ENCODE results near the gene CCDC102A.
"Not testable (repeated sequence)": the region's sequence is repeated elsewhere in the genome, so short reads cannot be mapped to it uniquely, and the experiment has no call there.

CCDC102A gene

GRCh38 chr16:57504491-57504890 lies 31.9 kb downstream of the CCDC102A start:
- no peak for TF ChIP-seq CTCF (IDR thresholded peaks at IDR 0.05; ENCODE audit: extremely low read depth, missing control alignments)
- no peak for DNase-seq (ENCODE audit: low spot score)

- no peak for DNase-seq (ENCODE audit: low spot score)
- no peak for TF ChIP-seq CTCF (IDR thresholded peaks at IDR 0.05; ENCODE audit: extremely low read depth, missing control alignments)
Observed at GRCh38 chr16:57504001-57504400, 32.4 kb downstream of the CCDC102A start.

- no peak for TF ChIP-seq CTCF (IDR thresholded peaks at IDR 0.05; ENCODE audit: extremely low read depth, missing control alignments)
- no peak for DNase-seq (ENCODE audit: low spot score)
Observed at GRCh38 chr16:57503366-57503765, 33.0 kb downstream of the CCDC102A start.

DNA sequence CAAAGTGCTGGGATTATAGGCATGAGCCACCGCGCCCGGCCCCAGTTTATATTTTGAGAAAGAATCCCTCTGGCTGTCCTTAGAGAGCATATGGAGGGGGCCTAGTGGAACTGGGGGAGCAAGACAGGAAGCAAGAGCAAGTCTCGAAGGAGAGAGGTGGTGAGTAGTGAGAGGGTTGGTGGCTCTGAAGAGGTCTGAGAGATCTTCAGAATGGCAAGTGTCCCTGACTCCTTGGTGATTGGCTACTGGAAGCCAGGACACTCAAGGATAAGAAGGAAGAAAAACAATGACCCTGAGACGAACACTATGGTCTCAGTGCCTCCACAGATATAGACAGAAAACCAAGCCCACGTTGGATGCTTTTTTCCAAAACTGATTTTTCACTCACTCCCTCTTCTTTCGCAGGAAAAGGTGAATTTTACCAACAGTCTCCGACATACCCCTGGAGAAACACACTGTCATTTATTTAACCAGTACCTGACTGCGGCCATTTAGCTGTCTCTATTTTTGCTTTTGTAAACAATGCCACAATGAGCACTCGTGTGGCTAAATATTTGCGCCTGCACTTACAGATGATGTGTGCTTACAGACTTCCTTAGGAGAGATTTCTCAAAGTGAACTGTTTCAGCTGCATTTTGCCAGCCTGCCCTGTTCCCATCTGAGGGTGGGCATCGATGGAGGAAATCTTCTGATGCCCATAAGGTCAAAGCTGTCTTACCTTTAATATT lies 34.2 kb downstream of the CCDC102A start:
- TF ChIP-seq CTCF (IDR thresholded peaks at IDR 0.05; ENCODE audit: extremely low read depth, missing control alignments): no peak
- no peak for DNase-seq (ENCODE audit: low spot score)

GRCh38 chr16:57501492-57501891 lies 34.9 kb downstream of the CCDC102A start:
- no peak for DNase-seq (ENCODE audit: low spot score)
- TF ChIP-seq CTCF (IDR thresholded peaks at IDR 0.05; ENCODE audit: extremely low read depth, missing control alignments): no peak

GRCh38 chr16:57500578-57501111 lies 35.7 kb downstream of the CCDC102A start:
- TF ChIP-seq CTCF (IDR thresholded peaks at IDR 0.05; ENCODE audit: extremely low read depth, missing control alignments): no peak
- DNase-seq (ENCODE audit: low spot score): no peak

DNA sequence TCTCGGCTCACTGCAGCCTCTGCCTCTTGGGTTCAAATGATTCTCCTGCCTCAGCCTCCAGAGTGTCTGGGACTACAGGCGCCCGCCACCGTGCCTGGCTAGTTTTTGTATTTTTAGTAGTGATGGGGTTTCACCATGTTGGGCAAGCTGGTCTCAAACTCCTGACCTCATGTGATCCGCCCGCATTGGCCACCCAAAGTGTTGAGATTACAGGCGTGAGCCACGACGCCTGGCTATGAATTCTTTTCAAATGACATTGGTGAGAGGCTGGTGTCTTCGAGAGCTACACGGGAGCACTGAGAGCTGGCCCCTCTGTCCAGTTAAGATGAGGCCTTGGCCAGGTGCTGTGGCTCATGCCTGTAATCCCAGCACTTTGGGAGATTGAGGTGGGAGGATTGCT lies 36.4 kb downstream of the CCDC102A start:
- not testable (repeated sequence) for DNase-seq (ENCODE audit: low spot score)

- no peak for DNase-seq (ENCODE audit: low spot score)
- no peak for TF ChIP-seq CTCF (IDR thresholded peaks at IDR 0.05; ENCODE audit: extremely low read depth, missing control alignments)
Observed at GRCh38 chr16:57498031-57498430, 38.3 kb downstream of the CCDC102A start.
